GM18498 (cell line): ENCODE results near the gene KIF7.

Experiments used
- ATAC-seq: cut with Tn5 transposase; IDR thresholded peaks from one replicate; pipeline ENCODE4 v1.9.1; 2021; ENCODE audit warnings: mild to moderate bottlenecking, moderate library complexity; ENCODE audit not compliant: unreplicated experiment

KIF7 gene

GRCh38 chr15:89671687-89672086, 16.4 kb upstream of the KIF7 start:
- no peak for ATAC-seq

- no peak for ATAC-seq
Measured at GRCh38 chr15:89670971-89671560, 15.8 kb upstream of the KIF7 start.

GRCh38 chr15:89669941-89670340, 14.7 kb upstream of the KIF7 start:
- ATAC-seq = no peak

- ATAC-seq = no peak
Measured at GRCh38 chr15:89669309-89669865, 14.1 kb upstream of the KIF7 start.

- no peak for ATAC-seq
Measured at GRCh38 chr15:89668171-89668570, 12.9 kb upstream of the KIF7 start.

- no peak for ATAC-seq
Measured at GRCh38 chr15:89667706-89667960, 12.4 kb upstream of the KIF7 start.

- no peak for ATAC-seq
Measured at GRCh38 chr15:89666858-89667705, 11.8 kb upstream of the KIF7 start.

- ATAC-seq = no peak
Measured at GRCh38 chr15:89666184-89666857, 11.1 kb upstream of the KIF7 start.

- no peak for ATAC-seq
Measured at GRCh38 chr15:89665449-89666181, 10.3 kb upstream of the KIF7 start.

GRCh38 chr15:89664441-89665350, 9.4 kb upstream of the KIF7 start:
- no peak for ATAC-seq

- no peak for ATAC-seq
Measured at GRCh38 chr15:89662893-89663626, 7.8 kb upstream of the KIF7 start.

GRCh38 chr15:89660556-89660955, 5.3 kb upstream of the KIF7 start:
- ATAC-seq = no peak

GRCh38 chr15:89659295-89659694, 4.0 kb upstream of the KIF7 start:
- no peak for ATAC-seq

GRCh38 chr15:89657686-89658200, 2.5 kb upstream of the KIF7 start:
- no peak for ATAC-seq

GRCh38 chr15:89656116-89656815, 999 bp upstream of the KIF7 start:
- ATAC-seq = no peak

GRCh38 chr15:89654301-89654761, 936 bp downstream of the KIF7 start:
- ATAC-seq = no peak

GRCh38 chr15:89653578-89653977, 1.7 kb downstream of the KIF7 start:
- no peak for ATAC-seq

GRCh38 chr15:89652666-89653065, 2.6 kb downstream of the KIF7 start:
- no peak for ATAC-seq

GRCh38 chr15:89652131-89652530, 3.1 kb downstream of the KIF7 start:
- no peak for ATAC-seq
